NCI-H345 treated with DMSO at 0.1 percent for 48 hours (cell line): Measurements from ENCODE around the gene RGS8.

Experiments used
- DNase-seq: peaks from one replicate; lab custom pipeline; 2025; ENCODE audit not compliant: unreplicated experiment; lab: John Stamatoyannopoulos, UW

Gene RGS8

GRCh38 chr1:182672487-182672836 is 11.9 kb downstream of the RGS8 start:
- DNase-seq: no peak

GRCh38 chr1:182671750-182672486 is 12.5 kb downstream of the RGS8 start:
- DNase-seq: peak; percentile 75

GRCh38 chr1:182670032-182670749 is 14.2 kb downstream of the RGS8 start:
- DNase-seq: no peak

DNA sequence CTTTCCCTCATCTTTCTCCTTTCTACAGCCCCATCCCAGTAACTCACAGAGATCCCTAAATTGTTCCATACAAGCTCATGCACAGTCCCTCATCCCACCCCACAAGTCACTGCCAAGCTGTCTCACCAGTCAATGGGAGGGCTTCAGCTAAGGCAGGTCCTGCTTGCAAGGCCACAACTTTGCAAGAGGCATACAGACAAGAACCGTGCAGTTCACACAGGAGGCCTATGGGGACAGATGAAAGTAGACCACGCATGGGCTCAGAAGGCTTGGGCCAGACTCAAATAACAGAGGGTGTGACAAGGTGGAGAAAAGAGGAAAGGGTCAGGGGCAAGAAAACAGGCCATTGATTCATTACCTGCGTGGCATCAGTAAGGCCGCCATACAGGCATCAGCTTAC is 15.1 kb downstream of the RGS8 start:
- no peak for DNase-seq

- no peak for DNase-seq
Measured at GRCh38 chr1:182668521-182669054, 15.8 kb downstream of the RGS8 start.

- DNase-seq: no peak
Measured at GRCh38 chr1:182667848-182668505, 16.4 kb downstream of the RGS8 start.

DNA sequence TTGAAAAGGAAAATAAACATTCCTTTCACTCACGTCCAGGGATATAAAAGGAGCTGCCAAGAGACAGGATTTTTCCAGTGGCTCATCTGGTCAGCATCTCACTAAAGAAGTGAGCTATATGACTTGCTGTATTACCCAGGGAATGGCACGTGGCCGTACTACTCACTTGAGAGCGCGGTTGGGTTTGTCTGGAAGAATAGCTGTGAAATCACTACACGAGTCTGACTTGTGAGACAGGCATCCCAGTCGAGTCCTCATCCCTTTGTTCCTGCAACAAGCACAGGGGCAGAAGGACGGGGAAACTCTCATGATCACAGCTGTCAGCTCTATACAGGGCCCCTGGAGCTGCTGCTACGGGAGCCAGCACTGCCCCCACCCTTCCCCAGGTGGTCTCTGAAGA is 17.7 kb downstream of the RGS8 start:
- peak; percentile 16 for DNase-seq

GRCh38 chr1:182664296-182664695 is 20.1 kb downstream of the RGS8 start:
- DNase-seq: no peak

GRCh38 chr1:182662956-182663355 is 21.4 kb downstream of the RGS8 start:
- DNase-seq: no peak

DNA sequence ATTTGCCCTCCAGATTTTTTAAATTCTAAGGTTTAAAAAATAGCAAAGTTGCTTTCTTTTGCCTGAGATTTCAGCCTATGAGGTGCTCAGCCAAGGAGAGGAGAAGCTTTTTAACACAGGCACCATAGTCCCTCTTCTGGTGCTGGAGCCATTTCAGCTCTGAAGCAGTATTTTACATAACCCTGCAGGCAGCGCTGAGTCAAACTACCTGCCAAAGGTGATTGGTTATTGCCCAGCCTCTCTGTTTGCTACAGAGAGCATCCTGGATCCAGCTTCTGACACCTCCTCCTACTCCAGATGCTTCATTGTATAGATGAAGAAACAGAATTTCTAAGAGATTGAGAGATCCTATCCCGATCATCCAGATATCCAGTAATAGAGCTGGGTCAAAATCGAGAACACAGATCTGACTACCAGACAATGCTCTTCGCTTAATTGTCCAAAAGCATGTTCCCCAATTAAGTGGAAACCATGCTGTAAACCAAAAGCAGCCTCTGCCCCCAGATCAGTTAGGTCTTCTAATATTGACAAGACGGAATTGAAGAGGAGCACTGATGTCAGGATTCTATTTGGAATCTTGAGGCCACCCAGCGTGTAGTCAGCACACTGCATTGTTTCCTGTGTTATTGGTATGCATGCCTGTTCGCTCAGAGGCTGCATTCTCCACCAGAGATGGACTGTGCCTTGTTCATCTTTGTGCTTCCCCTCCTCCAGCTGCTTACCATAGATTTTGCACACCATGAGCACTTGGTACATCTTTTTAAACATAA is 22.1 kb downstream of the RGS8 start:
- no peak for DNase-seq

DNA sequence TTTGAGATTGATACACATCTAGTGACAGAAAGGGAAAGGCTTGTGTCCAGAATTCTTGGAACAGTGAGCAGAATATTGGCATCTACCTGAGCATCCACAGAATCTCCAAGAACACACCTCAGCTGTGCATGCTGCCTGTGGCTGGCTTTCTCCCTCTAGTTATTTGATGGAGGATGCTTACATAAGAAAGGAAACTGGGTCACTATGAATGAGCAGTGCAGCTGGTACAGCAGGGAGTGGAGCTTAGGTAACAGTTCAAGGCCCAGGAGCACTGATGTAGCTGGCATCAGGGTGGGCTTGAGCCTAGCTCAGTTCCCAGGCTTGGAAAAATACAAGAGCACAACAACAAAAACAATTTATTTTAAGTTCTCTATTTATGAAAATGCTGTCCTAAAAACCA is 26.3 kb downstream of the RGS8 start:
- DNase-seq: no peak

DNA sequence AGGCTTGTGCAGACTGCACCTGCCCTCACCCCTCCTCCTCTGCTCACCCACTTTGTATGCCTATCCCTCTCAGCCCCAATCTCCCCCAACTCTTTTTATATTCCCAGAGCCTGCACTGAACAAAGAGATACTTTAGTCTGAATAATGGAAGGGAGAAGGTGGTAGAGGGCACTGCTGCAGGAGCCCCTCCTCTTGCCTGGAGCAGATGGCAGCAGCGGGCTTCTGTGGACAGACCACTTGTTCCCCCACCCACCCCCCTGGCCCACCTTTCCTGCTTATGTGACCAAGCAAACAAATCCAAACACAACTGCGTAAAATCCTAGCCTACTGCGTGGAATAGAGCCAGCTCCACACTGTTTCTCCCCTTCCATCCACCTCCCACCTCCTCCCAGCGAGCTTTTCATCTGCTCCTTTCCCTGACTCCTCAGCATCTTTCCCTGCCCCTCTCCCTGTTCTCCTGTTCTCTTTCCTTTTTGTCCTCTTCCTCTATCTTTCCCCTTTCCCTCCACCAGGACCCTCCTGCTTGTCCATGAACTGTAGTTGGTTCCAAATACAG is 27.5 kb downstream of the RGS8 start:
- no peak for DNase-seq

- DNase-seq: no peak
Measured at GRCh38 chr1:182653986-182654385, 30.4 kb downstream of the RGS8 start.

DNA sequence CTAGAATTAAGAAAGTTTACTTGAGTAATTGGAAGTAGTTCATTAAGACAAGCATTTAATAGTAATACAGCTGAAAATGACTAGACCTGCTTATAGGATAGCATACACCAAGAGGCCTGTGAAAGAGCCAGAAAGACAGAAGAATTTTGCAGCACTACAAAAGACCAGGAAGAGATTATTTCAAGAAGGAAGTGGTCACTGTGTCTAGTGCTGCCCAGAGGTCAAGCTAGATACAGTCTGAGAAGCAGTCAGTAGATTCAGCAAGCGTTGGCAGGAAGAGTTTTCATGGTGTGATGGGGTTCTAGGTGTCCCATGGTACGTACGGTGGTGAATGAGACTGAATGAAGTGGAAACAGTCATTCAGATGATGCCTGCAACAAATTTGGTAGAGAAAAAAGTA is 31.5 kb downstream of the RGS8 start:
- DNase-seq: no peak

GRCh38 chr1:182651339-182651724 is 33.1 kb downstream of the RGS8 start:
- DNase-seq: no peak

GRCh38 chr1:182650678-182651338 is 33.6 kb downstream of the RGS8 start:
- no peak for DNase-seq

DNA sequence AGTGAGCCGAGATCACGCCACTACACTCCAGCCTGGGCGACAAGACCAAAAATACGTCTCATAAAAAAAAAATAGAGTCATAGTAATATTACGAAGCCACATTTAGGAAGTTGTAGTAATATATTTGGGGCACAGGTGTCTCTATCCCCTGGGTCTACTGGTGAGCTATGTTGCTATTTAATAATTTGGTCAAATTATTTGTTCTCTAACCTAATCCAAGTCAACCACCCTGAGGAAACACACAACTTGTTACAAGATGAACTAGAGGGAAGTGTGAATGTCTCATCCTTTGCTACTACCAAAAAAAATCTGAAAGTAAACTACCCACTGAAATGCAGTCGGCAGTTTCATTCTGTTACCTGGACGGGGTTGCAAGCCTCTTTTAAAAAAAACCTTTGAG is 35.3 kb downstream of the RGS8 start:
- no peak for DNase-seq

DNA sequence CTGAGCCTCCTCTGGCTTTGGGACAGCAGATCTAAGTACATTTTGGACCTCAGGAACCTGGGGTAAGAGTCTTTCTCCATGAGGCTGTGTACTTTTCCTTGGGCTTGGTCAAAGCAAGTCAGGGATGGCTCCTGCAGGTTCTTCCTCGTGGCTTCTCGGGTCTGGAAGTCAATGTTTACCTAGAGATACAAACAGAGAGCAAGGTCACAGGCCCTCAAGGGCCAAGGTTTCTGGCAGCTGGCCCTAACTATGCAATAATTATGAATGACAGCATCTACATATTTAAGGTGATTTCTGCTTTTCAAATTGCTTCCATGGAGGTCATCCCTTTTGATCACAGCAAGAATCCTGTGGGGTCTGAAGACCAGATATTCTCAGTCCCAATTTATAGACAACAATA is 37.6 kb downstream of the RGS8 start:
- no peak for DNase-seq

- no peak for DNase-seq
Measured at GRCh38 chr1:182644886-182645285, 39.5 kb downstream of the RGS8 start.

GRCh38 chr1:182643699-182644098 is 40.7 kb downstream of the RGS8 start:
- no peak for DNase-seq
